Keratinocyte (primary cell): ENCODE data around the gene SPINK14. TPM values are rescaled to one million over a fixed set of nuclear protein-coding genes. Genes with fewer than 3 reads are reported as not detected.

ENCODE experiments used
- DNase-seq: peaks from one replicate; pipeline ENCODE4 v3.0.0-alpha.2; 2011; ENCODE audit warnings: low read depth, missing footprints, low spot score
- FAIRE-seq: peaks from 2 replicates; lab custom pipeline; 2011; peaks lifted over from hg19 to GRCh38; lab: Jason Lieb, UNC
- H2AFZ ChIP-seq: 2 replicates; pipeline ENCODE4 v1.6.0; 2012; ENCODE audit warnings: low read length, control low read depth, inconsistent platforms; ENCODE audit not compliant: control insufficient read depth
- H3K27ac ChIP-seq: 2 replicates; pipeline ENCODE4 v1.5.1; 2011; ENCODE audit warnings: low read length; ENCODE audit not compliant: control insufficient read depth, insufficient read depth
- H3K27me3 ChIP-seq: 3 replicates; pipeline ENCODE4 v1.6.0; 2011; ENCODE audit warnings: low read length; ENCODE audit not compliant: control insufficient read depth, insufficient read depth; ENCODE audit errors: extremely low read depth
- H3K36me3 ChIP-seq, 2 experiments: 2 replicates in 1 of 2; 3 replicates in 1 of 2; pipeline ENCODE4 v1.5.1; 2011; ENCODE audit warnings: low read length in 2 of 2, mild to moderate bottlenecking in 1 of 2; ENCODE audit not compliant: control insufficient read depth in 2 of 2, insufficient read depth in 2 of 2; ENCODE audit errors: extremely low read depth in 1 of 2
- H3K4me1 ChIP-seq: 3 replicates; pipeline ENCODE4 v1.5.1; 2011; ENCODE audit warnings: low read length; ENCODE audit not compliant: control insufficient read depth, insufficient read depth; ENCODE audit errors: extremely low read depth
- H3K4me2 ChIP-seq: 3 replicates; pipeline ENCODE4 v1.6.0; 2011; ENCODE audit warnings: low read depth, low read length; ENCODE audit not compliant: control insufficient read depth, insufficient read depth; ENCODE audit errors: extremely low read depth
- H3K4me3 ChIP-seq, 3 experiments: fragments of 200-600 bp in 1 of 3; sonication (generic) in 1 of 3; 2 replicates in 2 of 3; 3 replicates in 1 of 3; pipeline ENCODE4 v1.5.1; 2011 to 2016; ENCODE audit warnings: low read length in 3 of 3, mild to moderate bottlenecking in 3 of 3, control low read depth in 2 of 3, inconsistent platforms in 1 of 3, low read depth in 1 of 3, mixed read lengths in 1 of 3, mixed run types in 1 of 3, moderate library complexity in 1 of 3; ENCODE audit not compliant: control insufficient read depth in 2 of 3, insufficient read depth in 2 of 3; ENCODE audit errors: extremely low read depth in 1 of 3
- H3K79me2 ChIP-seq: 2 replicates; pipeline ENCODE4 v1.6.0; 2012; ENCODE audit warnings: low read length; ENCODE audit not compliant: control insufficient read depth, insufficient read depth
- H3K9ac ChIP-seq: 3 replicates; pipeline ENCODE4 v1.6.0; 2011; ENCODE audit warnings: low read length; ENCODE audit not compliant: control insufficient read depth, insufficient read depth; ENCODE audit errors: extremely low read depth
- H3K9me1 ChIP-seq: 3 replicates; pipeline ENCODE4 v1.6.0; 2011; ENCODE audit warnings: low read length; ENCODE audit not compliant: control insufficient read depth, insufficient read depth; ENCODE audit errors: extremely low read depth
- H3K9me3 ChIP-seq: 2 replicates; pipeline ENCODE4 v1.5.1; 2012; ENCODE audit warnings: low read depth, low read length; ENCODE audit not compliant: control insufficient read depth
- H4K20me1 ChIP-seq: 3 replicates; pipeline ENCODE4 v1.6.0; 2011; ENCODE audit warnings: low read length; ENCODE audit not compliant: control insufficient read depth, insufficient read depth; ENCODE audit errors: extremely low read depth
- EZH2 ChIP-seq: IDR thresholded peaks from one replicate; pipeline ENCODE4 v1.6.1; 2012; ENCODE audit warnings: inconsistent platforms, mild to moderate bottlenecking, low read length, moderate library complexity
- dilution Hi-C: fragments of 300-500 bp; cut with MboI; formaldehyde crosslinking; loops from one replicate; pipeline ENCODE4 v1.7.0; 2020; ENCODE audit warnings: low sequenced_read_pairs; ENCODE audit not compliant: extremely low pct_ligation_motif_present
- polyA plus RNA-seq, 5 experiments: library from polyadenylated mRNA; depleted of rRNA in 3 of 5; stranded (reverse) in 3 of 5; stranded (forward) in 1 of 5; unstranded in 1 of 5; fragments of >200 nt; gene quantifications; 1 replicate in 1 of 5; 2 replicates in 3 of 5; 3 replicates in 1 of 5; pipeline versions ENCODE4 v1.2.1 to v1.2.3, GENCODE V29; 2011 to 2012; ENCODE audit warnings: missing spikeins in 2 of 5, low read depth in 1 of 5, low replicate concordance in 1 of 5
- TF ChIP-seq, protein P1 (sequence below), 3 experiments: IDR thresholded peaks in 1 of 3; conservative IDR thresholded peaks in 1 of 3; optimal IDR thresholded peaks in 1 of 3; 2 replicates in 2 of 3; 3 replicates in 1 of 3; pipeline versions ENCODE3 to v1.5.1; 2011; ENCODE audit warnings: low read length in 3 of 3, mild to moderate bottlenecking in 3 of 3, moderate library complexity in 2 of 3, control low read depth in 1 of 3, inconsistent platforms in 1 of 3; ENCODE audit not compliant: insufficient read depth in 2 of 3; ENCODE audit errors: extremely low read depth in 1 of 3

Gene SPINK14
- polyA plus RNA-seq, 1 donor (not counting 4 experiments of a cell fraction or from before 2014, with no cell fraction given), result not detected

DNA sequence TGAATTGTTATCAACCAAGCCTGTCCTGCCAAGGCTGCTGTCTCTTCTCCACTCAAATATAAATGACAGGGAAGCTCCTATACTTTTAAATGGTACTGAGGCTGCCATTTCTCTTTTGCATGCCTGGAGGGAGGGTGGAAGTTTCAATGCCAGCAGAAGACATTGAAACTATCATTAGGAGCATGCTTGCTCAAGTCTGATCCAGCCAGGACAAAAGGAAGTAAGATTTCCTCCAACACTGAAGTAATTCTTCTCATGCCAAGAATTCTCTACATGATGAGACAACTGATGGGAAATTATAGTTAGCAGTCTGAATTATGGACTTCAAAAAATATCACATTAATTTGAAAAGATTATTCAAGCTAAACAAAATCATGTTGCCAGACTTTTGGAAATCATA is 39.9 kb downstream of the SPINK14 start:
- DNase-seq (no peak), FAIRE-seq (peak; percentile 90)
- peak overlapping the region; percentile 50 for H3K4me2 ChIP-seq
- H3K4me3 ChIP-seq, result peak overlapping the region in 1 of 3 experiments; percentile 2
- TF ChIP-seq EZH2, result no peak
- TF ChIP-seq, protein P1, sequence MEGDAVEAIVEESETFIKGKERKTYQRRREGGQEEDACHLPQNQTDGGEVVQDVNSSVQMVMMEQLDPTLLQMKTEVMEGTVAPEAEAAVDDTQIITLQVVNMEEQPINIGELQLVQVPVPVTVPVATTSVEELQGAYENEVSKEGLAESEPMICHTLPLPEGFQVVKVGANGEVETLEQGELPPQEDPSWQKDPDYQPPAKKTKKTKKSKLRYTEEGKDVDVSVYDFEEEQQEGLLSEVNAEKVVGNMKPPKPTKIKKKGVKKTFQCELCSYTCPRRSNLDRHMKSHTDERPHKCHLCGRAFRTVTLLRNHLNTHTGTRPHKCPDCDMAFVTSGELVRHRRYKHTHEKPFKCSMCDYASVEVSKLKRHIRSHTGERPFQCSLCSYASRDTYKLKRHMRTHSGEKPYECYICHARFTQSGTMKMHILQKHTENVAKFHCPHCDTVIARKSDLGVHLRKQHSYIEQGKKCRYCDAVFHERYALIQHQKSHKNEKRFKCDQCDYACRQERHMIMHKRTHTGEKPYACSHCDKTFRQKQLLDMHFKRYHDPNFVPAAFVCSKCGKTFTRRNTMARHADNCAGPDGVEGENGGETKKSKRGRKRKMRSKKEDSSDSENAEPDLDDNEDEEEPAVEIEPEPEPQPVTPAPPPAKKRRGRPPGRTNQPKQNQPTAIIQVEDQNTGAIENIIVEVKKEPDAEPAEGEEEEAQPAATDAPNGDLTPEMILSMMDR (optimal IDR thresholded peaks at IDR 0.05 in 1 of 3, IDR thresholded peaks at IDR 0.05 in 1 of 3, conservative IDR thresholded peaks at IDR 0.05 in 1 of 3; ENCODE audit: extremely low read depth in 1 of 3, insufficient read depth in 2 of 3, low read length in 3 of 3), result no peak
- H3K27ac ChIP-seq, result no peak overlapping the region
- H3K9me1 ChIP-seq, result no peaks in the 10 kb centered on the region
- H3K27me3 ChIP-seq, result no peaks in the 10 kb centered on the region
- peaks cover 18% of the 10 kb centered on the region for H3K4me1 ChIP-seq
- no peaks in the 10 kb centered on the region for H3K79me2 ChIP-seq
- dilution Hi-C loops, result no loop called here
- no peak overlapping the region for H3K9ac ChIP-seq
- no peaks in the 10 kb centered on the region for H3K9me3 ChIP-seq
- H4K20me1 ChIP-seq, result no peaks in the 10 kb centered on the region
- no peaks in the 10 kb centered on the region for H3K36me3 ChIP-seq
- H2AFZ ChIP-seq, result peak overlapping the region; percentile 88

- Histone ChIP-seq H3K9me1 (no peaks in the 10 kb centered on the region), H3K4me3 (no peak overlapping the region), H3K9ac (no peak overlapping the region), H4K20me1 (no peaks in the 10 kb centered on the region), H2AFZ (peak overlapping the region; percentile 65), H3K4me1 (peaks cover 18% of the 10 kb centered on the region), H3K27ac (no peak overlapping the region), H3K9me3 (no peaks in the 10 kb centered on the region), H3K4me2 (peak overlapping the region; percentile 1), H3K79me2 (no peaks in the 10 kb centered on the region), H3K36me3 (peaks cover 0 to 2% of the 10 kb centered on the region in 2 experiments), H3K27me3 (no peaks in the 10 kb centered on the region)
- TF ChIP-seq, protein P1 (optimal IDR thresholded peaks at IDR 0.05 in 1 of 3, IDR thresholded peaks at IDR 0.05 in 1 of 3, conservative IDR thresholded peaks at IDR 0.05 in 1 of 3; ENCODE audit: extremely low read depth in 1 of 3, insufficient read depth in 2 of 3, low read length in 3 of 3), result no peak
- no peak for TF ChIP-seq EZH2
- FAIRE-seq (peak; percentile 43), DNase-seq (no peak)
- dilution Hi-C loops, result no loop called here
Observed at GRCh38 chr5:148209151-148209770, 40.9 kb downstream of the SPINK14 start.
